NCI-H1048 (cell line): ENCODE measurements around the gene TCP11L2.
"Not testable (repeated sequence)": the region's sequence is repeated elsewhere in the genome, so short reads cannot be mapped to it uniquely, and the experiment has no call there.

Experiments
- DNase-seq: peaks from one replicate; lab custom pipeline; 2025; lab: John Stamatoyannopoulos, UW

Gene TCP11L2

DNA sequence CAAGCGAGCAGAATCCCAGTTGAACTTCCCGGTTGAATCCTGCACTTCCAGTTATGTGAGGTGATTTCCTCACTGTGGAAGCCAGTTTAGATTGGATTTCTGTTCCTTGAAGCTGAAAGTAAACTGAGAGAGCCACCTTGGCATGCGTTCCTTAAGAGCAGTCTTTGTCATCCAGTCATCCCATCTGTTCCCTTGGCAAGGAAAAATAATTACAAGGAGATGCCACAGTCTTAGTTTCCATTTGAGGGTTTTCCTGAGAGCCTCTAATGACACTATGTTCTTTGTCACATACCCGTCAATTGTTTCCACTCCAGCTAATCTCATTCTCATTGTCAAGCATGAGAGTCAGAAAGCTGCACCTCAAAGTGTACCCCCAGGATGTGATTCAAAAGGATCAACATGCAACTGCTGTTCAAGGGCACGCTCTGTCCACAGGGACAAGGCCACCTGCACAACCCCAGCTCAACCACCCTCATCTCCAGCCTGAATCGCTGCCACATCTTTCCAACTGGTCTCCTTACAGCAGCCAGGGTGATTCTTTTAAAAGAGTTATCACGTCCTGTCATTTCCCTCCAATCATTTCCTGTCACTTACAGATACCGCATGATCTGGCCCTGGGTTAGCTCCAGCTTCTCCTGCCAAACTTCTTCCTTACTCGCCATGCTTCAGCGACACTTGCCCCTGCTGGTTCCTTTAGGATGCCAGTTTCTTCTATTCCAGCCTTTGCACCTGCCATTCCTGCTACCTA is 18.0 kb upstream of the TCP11L2 start:
- DNase-seq, result no peak

DNA sequence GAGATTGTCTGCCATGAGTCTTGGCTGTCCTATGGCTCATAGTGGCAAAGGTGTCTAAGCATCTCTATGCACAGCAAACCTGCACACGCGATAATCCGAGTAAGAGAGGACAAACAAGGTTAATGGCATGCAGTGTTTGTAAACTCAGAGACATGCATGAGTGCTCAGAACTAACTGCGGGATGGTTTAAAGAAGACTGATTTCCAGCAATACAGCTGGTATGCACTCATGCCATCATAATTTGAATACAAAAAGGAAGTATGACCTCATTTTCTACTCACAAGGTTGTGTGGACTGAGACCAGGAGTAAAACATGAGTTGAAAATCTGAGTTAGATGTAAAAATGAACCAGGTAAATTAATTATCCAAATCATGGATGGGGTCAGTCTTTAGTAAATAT is 16.6 kb upstream of the TCP11L2 start:
- DNase-seq, result no peak

GRCh38 chr12:106286576-106287162 is 15.9 kb upstream of the TCP11L2 start:
- not testable (repeated sequence) for DNase-seq

GRCh38 chr12:106287364-106287763 is 15.2 kb upstream of the TCP11L2 start:
- no peak for DNase-seq

GRCh38 chr12:106288101-106288493 is 14.4 kb upstream of the TCP11L2 start:
- DNase-seq, result no peak

GRCh38 chr12:106288494-106289195 is 13.9 kb upstream of the TCP11L2 start:
- DNase-seq, result no peak

DNA sequence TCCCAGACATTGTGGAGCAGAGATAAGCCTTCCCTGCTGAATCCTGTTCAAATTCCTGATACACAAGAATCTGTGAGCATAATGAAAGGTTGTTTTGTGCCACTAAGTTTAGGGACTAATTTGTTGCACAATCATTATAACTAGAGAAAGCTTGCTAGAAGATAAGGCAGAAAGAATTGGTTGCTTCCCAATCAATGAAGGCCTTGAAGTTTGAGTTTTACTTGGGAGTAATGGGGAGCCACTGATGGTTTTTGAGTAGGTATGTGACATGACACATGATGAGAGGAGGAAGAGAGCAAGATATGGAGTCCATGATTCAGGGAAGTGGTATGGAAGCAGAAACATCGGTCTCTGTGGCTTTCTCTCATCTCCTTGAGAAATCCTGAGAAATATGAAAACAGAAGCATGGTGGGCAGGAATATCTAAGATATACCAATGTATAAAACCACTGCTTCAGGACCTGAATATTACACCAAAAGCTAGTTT is 13.3 kb upstream of the TCP11L2 start:
- DNase-seq, result no peak

DNA sequence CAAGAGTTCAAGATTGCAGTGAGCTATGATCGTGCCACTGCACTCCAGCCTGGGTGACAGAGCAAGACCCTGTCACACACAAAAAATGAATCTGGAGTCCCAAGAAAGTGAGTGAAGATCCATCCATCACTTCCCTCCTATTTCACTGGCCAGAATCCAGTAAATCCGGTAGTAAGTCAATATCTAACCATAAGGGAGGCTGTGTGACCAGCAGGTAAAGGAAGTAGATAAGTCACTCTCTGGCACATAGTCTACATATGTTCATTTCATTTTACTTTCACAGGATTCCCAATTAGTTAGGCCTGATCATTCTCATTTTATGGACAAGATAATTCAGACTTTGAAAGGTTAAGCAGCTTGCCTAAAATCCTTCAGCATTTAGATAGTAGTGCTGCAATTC is 11.9 kb upstream of the TCP11L2 start:
- DNase-seq, result no peak

- DNase-seq, result no peak
These were observed 11.2 kb upstream of the TCP11L2 start for GRCh38 chr12:106291342-106291741.

DNA sequence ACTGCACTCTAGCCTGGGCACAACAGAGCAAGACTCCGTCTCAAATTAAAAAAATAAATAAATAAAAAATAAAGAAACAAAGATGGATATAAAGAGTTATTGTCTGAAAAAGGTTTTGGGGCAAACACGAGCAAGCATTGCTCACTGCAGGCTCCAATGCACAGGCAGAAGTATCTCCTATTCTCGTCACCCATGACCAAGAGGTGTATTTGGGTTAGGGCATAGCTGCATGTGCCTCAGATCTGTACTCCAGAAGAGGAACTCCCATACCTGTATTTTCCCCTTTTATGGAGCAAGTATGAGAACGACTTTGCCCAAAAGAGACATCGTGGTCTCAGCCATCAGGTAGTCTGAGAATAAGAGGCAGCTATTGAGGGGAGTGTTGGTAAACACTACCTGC is 10.2 kb upstream of the TCP11L2 start:
- DNase-seq, result no peak

DNA sequence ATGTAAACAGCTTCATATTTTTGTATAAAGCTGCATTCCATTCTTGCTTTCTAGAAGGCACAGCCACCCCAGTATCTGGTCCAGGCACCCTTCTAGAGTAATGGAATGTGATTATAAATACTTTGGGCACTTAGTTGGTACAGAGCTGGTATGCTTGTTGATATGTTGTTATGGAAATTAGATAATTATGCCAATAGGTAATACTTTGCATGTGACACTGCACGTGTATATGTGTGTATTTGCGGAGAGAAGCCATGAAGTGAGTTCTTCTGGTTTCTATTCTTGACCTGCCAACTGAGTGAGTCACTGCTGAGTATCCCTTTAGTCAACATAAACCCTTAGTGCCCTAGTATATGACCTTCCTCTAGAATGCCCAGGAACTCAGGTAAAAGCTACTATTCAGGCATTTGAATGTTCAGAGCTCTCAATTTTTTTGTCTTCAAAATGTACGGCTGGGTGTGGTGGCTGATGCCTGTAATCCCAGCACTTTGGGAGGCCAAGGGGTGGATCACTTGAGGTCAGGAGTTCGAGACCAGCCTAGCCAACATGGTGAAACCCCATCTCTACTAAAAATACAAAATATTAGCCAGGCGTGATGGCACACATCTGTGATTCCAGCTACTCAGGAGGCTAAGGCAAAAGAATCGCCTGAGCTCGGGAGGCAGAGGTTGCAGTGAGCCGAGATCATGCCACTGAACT is 6.2 kb upstream of the TCP11L2 start:
- peak; percentile 47 for DNase-seq

DNA sequence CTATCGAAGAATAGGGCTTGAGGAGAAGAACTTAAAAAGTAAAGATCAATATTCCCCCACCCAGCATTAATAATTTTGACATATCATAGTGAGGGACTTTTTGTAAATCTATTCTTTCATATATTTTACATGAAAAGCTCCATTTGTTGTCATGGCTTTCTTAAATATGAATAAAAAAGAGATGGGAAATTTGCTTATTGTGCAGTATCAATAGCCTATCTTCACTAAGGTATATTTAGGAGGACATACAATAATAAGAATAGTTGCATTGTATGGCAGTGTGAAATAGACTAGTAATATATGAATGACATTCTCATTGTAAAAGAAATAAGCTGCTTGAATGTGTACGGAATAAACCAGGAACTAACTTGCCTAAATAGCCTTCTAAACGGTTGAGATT is 5.5 kb upstream of the TCP11L2 start:
- DNase-seq, result no peak

DNA sequence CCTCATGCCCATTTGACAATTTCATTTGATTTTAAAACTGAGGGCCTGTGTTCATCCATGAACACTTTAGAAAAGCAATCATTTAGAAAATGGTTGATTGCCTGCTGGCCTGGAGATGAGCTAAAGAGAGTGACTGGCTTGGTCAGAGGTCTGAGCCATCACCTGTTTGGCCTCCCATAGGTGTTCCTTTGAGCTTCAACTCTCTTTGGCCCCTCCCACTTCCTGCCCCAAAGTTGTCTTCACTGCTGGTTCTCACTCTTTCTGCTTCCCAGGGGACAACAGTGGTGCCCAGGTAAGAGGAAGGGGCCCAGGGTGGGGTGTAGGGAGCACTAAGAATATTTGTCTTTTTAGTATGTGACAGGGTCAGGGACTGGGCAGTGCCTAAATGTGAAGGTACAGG is 4.9 kb upstream of the TCP11L2 start:
- no peak for DNase-seq

DNA sequence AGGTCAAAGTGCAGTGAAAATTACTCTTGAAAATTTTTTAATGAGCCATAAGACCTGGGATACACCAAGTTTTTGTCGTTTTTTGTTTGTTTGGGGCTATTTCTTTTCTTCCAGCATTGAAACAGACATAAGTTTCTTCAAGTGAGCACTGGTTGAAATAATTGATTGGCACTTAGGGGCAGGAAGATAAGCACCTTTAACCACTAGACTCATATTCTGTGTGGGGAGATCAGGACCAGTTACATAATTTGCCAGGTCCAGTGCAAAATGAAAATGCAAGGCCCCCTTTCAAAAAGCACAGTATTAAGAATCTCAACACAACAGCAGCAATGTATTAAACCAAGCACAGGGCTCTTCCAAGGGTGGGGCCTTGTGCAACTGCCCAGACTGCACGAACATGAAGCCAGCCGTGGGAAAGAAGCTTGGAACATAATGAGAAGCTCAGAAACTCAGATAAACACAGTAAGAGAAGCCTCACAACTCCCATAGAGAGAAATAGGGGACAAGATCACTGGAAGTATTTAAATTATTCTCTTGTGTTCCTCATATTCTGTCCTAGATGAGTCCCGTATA is 3.2 kb upstream of the TCP11L2 start:
- no peak for DNase-seq

GRCh38 chr12:106300761-106301160 is 1.8 kb upstream of the TCP11L2 start:
- no peak for DNase-seq

DNA sequence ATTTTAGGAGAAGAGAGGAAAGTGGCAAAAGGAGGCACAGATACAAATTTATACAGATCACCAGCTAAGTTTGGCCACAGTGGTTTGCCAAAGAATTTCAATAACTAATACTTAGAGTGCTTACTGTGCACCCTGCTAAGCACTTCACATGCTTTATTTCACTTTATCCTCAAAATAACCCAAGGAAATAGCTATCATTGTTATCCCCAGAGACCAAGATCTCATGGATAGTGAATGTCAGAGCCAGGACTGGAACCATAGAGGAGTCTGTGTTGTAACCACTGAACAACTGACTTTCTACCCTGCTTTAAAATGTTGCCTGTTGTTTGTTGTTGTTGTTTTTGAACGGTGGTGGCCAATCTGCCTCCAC is 1.3 kb upstream of the TCP11L2 start:
- no peak for DNase-seq

- no peak for DNase-seq
These were observed 767 bp upstream of the TCP11L2 start for GRCh38 chr12:106301611-106302321.

DNA sequence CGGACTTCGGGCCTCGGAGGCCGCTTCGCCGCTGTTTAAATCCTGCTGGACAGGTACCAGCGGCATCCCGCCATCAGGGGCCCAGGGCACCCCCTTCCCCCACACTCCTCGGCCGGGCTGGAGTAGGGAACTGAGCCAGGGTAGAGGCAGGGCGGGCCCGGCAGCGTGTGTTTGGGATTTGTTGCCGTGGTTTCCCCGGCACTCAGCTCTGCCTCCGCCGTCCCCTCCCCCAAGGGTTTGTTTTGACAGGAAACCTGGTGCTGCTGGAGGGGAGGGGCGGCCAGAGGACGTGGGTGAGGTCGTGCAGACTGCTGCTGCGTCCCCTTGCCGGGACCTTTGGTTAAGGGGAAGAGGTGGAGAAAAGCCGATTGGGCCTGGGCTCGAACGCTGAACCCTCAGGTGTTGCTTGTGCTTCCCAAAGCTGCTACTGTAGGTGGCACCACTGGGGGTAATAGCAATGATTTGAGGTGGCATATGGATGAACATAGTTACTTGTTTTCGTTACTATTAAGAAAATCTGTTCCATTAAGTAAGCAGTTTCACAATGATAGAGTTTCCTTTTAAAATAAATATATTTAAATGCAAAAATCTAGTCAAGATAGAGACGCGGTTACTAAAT is 778 bp downstream of the TCP11L2 start:
- no peak for DNase-seq

GRCh38 chr12:106304001-106304421 is 1.5 kb downstream of the TCP11L2 start:
- DNase-seq, result no peak

GRCh38 chr12:106304797-106305196 is 2.3 kb downstream of the TCP11L2 start:
- no peak for DNase-seq

- no peak for DNase-seq
These were observed 2.8 kb downstream of the TCP11L2 start for GRCh38 chr12:106305376-106305775.
